ENCODE measurements around the gene ATRIP.

Gene ATRIP

DNA sequence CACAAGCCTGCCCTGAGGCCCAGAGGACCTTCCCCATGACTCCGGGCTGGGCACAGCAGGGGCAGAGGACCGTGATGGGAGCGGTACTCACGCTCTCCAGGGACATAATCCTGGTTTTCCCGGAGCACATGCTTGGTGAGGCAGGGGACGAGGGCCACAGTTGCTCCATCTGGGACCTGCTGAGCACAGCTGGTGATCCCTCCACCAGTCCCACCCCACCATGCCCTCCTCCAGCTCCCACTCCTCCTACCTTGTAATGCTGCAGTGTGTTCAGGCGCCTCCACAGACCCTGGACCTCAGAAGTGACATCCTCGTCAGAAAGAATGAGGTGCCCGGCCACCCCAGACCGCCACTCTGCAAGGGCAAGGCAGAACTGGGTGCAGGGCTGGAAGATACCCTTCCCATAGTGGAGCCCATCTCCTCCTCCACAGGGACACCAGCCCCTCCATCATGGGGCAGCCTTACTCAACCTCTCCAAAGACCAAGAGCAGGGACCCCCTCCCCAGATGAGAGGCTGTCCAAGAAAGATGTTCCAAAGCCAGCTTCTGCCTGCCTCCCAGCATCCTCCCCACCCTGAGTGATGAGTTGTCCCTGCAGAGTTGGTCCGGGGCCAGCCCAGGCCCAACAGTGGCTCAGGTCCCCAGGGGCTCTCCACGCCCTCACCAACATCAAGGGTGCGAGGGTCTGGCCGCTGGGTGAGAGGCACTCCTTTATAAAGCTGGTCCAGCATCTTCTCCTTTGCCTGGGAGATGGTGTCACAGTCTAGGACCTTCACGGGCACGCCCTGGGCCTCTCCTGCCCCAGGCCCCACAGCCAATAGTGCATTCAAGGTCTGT, 36.1 kb upstream of the ATRIP start:
- Mint-ChIP-seq H3K4me1 (no peaks in the 10 kb centered on the region), H3K4me3 (no peak overlapping the region), H3K9me3 (no peaks in the 10 kb centered on the region), H3K27ac (no peak overlapping the region), H3K27me3 (ENCODE audit: low read depth, poor library complexity) (peaks cover 3% of the 10 kb centered on the region), H3K36me3 (ENCODE audit: low read depth) (peaks cover 50% of the 10 kb centered on the region)
- no peak for DNase-seq
- TF ChIP-seq, protein P1, sequence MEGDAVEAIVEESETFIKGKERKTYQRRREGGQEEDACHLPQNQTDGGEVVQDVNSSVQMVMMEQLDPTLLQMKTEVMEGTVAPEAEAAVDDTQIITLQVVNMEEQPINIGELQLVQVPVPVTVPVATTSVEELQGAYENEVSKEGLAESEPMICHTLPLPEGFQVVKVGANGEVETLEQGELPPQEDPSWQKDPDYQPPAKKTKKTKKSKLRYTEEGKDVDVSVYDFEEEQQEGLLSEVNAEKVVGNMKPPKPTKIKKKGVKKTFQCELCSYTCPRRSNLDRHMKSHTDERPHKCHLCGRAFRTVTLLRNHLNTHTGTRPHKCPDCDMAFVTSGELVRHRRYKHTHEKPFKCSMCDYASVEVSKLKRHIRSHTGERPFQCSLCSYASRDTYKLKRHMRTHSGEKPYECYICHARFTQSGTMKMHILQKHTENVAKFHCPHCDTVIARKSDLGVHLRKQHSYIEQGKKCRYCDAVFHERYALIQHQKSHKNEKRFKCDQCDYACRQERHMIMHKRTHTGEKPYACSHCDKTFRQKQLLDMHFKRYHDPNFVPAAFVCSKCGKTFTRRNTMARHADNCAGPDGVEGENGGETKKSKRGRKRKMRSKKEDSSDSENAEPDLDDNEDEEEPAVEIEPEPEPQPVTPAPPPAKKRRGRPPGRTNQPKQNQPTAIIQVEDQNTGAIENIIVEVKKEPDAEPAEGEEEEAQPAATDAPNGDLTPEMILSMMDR (IDR thresholded peaks at IDR 0.05): no peak

DNA sequence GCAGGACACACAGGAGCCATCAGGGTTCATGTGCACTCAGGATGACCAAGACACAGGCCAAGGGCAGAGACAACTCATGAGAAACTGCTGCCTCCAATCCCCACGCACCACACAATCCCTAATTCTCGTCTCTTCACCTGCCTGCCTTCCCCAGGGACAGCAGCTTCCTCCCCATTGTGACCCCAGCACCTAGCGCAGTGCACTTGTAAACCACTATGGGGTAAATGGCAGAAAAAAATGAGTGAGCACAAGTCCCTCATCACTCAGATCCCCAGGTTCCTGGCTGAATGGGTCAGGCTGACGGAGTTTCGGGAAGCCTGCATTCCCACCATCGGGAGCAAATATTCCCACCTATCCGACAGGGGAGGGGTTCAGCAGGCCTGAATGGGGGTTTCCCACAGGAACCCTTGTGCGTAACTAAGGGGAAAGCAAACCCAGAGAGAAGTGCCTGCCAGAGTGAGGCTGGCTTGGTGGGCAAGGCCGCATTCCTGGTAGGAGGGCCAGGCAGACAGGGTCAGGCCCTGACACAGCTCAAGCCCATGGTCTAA, 35.4 kb upstream of the ATRIP start:
- Mint-ChIP-seq H3K27me3 (ENCODE audit: low read depth, poor library complexity) (peaks cover 3% of the 10 kb centered on the region), H3K4me1 (no peaks in the 10 kb centered on the region), H3K4me3 (no peak overlapping the region), H3K9me3 (no peaks in the 10 kb centered on the region), H3K36me3 (ENCODE audit: low read depth) (peaks cover 46% of the 10 kb centered on the region), H3K27ac (no peak overlapping the region)
- TF ChIP-seq, protein P1 (IDR thresholded peaks at IDR 0.05): no peak
- no peak for DNase-seq

- peaks cover 3% of the 10 kb centered on the region for H3K27me3 Mint-ChIP-seq (ENCODE audit: low read depth, poor library complexity)
Observed at GRCh38 chr3:48411606-48412374, 34.7 kb upstream of the ATRIP start.

GRCh38 chr3:48412375-48413001, 34.0 kb upstream of the ATRIP start:
- Mint-ChIP-seq H3K27ac (no peak overlapping the region), H3K27me3 (ENCODE audit: low read depth, poor library complexity) (peaks cover 3% of the 10 kb centered on the region), H3K4me1 (no peaks in the 10 kb centered on the region), H3K9me3 (no peaks in the 10 kb centered on the region), H3K4me3 (no peak overlapping the region), H3K36me3 (ENCODE audit: low read depth) (peaks cover 40% of the 10 kb centered on the region)
- DNase-seq: no peak
- TF ChIP-seq, protein P1 (IDR thresholded peaks at IDR 0.05): no peak

More at GRCh38 chr3:48411606-48412374, 34.7 kb upstream of the ATRIP start:
- Mint-ChIP-seq H3K4me1 (no peaks in the 10 kb centered on the region), H3K9me3 (no peaks in the 10 kb centered on the region), H3K36me3 (ENCODE audit: low read depth) (peaks cover 46% of the 10 kb centered on the region), H3K4me3 (no peak overlapping the region), H3K27ac (no peak overlapping the region)
- TF ChIP-seq, protein P1 (IDR thresholded peaks at IDR 0.05): no peak
- DNase-seq: no peak

GRCh38 chr3:48413086-48413485, 33.5 kb upstream of the ATRIP start:
- Mint-ChIP-seq H3K4me1 (no peaks in the 10 kb centered on the region), H3K27me3 (ENCODE audit: low read depth, poor library complexity) (peaks cover 3% of the 10 kb centered on the region), H3K4me3 (no peak overlapping the region), H3K9me3 (no peaks in the 10 kb centered on the region), H3K36me3 (ENCODE audit: low read depth) (peaks cover 38% of the 10 kb centered on the region), H3K27ac (no peak overlapping the region)
- no peak for DNase-seq
- TF ChIP-seq, protein P1 (IDR thresholded peaks at IDR 0.05): no peak

Measured in nephron progenitor cell (in vitro differentiated cells).